Thymus (tissue), 11 donors: ENCODE results near the gene IGFLR1. TPM values are rescaled to one million over a fixed set of nuclear protein-coding genes. Genes with fewer than 3 reads are reported as not detected.

Source experiments
- DNase-seq, 9 donors: peaks; one replicate each; pipeline ENCODE4 v3.0.0-alpha.2; 2013; ENCODE audit warnings: low spot score in 9 of 9, low read depth in 6 of 9, missing footprints in 1 of 9
- H3K27ac ChIP-seq, 2 donors: one replicate each; pipeline ENCODE4 v1.5.1; 2013; ENCODE audit warnings: control low read depth in 1 of 2, low read depth in 1 of 2, low read length in 1 of 2, mild to moderate bottlenecking in 1 of 2, moderate library complexity in 1 of 2
- H3K27me3 ChIP-seq, 2 donors: one replicate each; pipeline ENCODE4 v1.5.1; 2013; ENCODE audit warnings: low read length in 1 of 2; ENCODE audit not compliant: control insufficient read depth in 2 of 2, insufficient read depth in 1 of 2
- H3K36me3 ChIP-seq, 2 donors: one replicate each; pipeline ENCODE4 v1.5.1; 2013; ENCODE audit warnings: low read length in 1 of 2, mild to moderate bottlenecking in 1 of 2, moderate library complexity in 1 of 2; ENCODE audit not compliant: control insufficient read depth in 2 of 2, insufficient read depth in 2 of 2
- H3K4me1 ChIP-seq, 2 donors: one replicate each; pipeline ENCODE4 v1.5.1; 2013; ENCODE audit warnings: low read length in 2 of 2; ENCODE audit not compliant: control insufficient read depth in 2 of 2, insufficient read depth in 2 of 2
- H3K4me3 ChIP-seq, 2 donors: one replicate each; pipeline ENCODE4 v1.5.1; 2013; ENCODE audit warnings: low read length in 2 of 2, control low read depth in 1 of 2, mild to moderate bottlenecking in 1 of 2
- H3K9me3 ChIP-seq, 2 donors: one replicate each; pipeline ENCODE4 v1.5.1; 2013; ENCODE audit warnings: low read length in 1 of 2, mild to moderate bottlenecking in 1 of 2; ENCODE audit not compliant: control insufficient read depth in 2 of 2, insufficient read depth in 1 of 2
- WGBS: extraction: QIAGEN DNeasy Blood & Tissue Kit; methylation state at CpG from one replicate; pipeline ENCODE4 v1.1.7; 2013; 5-methylcytosine and 5-hydroxymethylcytosine counted together
- polyA plus RNA-seq: library from polyadenylated mRNA; stranded (reverse); fragments of 200-250 nt; gene quantifications from one replicate; pipeline ENCODE4 v1.2.3, GENCODE V29; 2013
- total RNA-seq: library from RNA; stranded (reverse); fragments of 120-200 nt; gene quantifications from one replicate; pipeline ENCODE4 v1.2.4, GENCODE V29; 2013
- donor health status: healthy.

Gene IGFLR1
- total and polyA plus RNA-seq, 2 donors, result 12.2 to 67.8 TPM

DNA sequence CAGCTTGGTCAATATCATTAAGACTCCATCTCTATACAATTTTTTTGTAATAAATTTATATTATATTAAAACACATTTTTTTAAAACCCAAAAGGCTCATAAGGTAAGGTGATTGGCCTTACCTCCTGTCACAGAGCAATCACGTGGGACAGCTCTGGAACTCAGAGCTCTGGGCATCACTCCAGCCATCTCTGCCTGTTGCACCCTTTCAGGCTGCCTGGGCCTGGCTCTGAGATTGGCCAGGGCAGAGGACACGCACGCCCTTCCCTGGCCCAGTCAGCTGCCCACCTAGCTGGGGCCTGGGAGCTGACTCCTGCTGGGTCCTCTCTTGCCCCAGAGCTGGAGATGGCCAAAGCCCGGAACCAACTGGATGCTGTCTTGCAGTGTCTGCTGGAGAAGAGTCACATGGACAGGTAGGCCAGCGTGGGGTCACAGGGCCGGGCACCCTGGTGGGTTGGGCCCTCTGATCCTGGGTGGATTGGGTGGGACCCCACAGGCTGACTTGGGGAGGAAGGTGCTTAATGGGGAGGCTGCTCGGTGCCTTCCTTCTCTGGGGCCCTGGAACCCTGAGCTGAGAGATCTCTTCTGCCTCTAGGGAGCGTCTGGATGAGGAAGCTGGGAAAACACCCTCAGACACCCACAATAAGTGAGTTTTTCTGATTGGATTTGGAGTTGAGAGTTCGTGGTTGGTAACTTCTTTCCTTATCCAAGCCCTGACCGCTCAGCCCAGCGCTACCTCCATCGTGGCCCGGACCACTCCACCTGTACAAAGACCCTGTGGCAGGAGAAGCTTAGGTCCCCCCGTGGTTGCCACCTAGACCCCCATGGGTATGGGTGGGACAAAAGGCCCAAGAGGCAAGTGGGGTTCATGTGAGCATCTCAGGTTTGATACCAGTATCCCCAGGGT lies 9.8 kb upstream of the IGFLR1 start:
- WGBS, result 97% methylated on average over 14 of the region's 14 CpGs
- no peak overlapping the region for H3K27ac ChIP-seq
- H3K36me3 ChIP-seq, result peaks cover 8 to 24% of the 10 kb centered on the region in 2 donors
- peaks cover 0 to 7% of the 10 kb centered on the region in 2 donors for H3K9me3 ChIP-seq
- H3K27me3 ChIP-seq, result peaks cover 17 to 24% of the 10 kb centered on the region in 2 donors
- peaks cover 14 to 32% of the 10 kb centered on the region in 2 donors for H3K4me1 ChIP-seq
- no peak for DNase-seq
- H3K4me3 ChIP-seq, result no peak overlapping the region

DNA sequence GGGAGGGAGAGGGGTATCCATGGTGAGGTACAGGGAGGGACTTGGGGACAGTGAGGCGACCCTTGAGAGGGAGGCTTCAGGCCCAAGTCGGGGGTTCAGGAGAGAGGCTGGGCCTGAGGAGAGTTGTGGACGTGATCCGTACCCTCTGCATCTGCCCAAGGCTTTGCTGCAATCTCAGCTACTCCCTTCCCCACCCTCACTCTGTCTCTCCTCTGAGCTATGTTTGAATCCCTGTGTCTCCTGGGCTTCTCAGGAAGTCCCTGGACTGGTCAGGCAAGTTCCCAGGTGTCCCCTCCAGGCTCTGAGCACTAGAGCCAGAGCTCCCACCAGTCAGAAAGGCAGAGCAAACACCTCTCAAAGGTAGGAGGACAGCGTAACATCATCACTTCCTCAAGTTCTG lies 7.9 kb upstream of the IGFLR1 start:
- Histone ChIP-seq H3K36me3 (peaks cover 8 to 24% of the 10 kb centered on the region in 2 donors), H3K9me3 (no peaks in the 10 kb centered on the region), H3K4me1 (peaks cover 12 to 26% of the 10 kb centered on the region in 2 donors), H3K27ac (no peak overlapping the region), H3K27me3 (peaks cover 0 to 5% of the 10 kb centered on the region in 2 donors), H3K4me3 (no peak overlapping the region)
- no peak for DNase-seq
- 98% methylated on average over 5 of the region's 5 CpGs for WGBS

DNA sequence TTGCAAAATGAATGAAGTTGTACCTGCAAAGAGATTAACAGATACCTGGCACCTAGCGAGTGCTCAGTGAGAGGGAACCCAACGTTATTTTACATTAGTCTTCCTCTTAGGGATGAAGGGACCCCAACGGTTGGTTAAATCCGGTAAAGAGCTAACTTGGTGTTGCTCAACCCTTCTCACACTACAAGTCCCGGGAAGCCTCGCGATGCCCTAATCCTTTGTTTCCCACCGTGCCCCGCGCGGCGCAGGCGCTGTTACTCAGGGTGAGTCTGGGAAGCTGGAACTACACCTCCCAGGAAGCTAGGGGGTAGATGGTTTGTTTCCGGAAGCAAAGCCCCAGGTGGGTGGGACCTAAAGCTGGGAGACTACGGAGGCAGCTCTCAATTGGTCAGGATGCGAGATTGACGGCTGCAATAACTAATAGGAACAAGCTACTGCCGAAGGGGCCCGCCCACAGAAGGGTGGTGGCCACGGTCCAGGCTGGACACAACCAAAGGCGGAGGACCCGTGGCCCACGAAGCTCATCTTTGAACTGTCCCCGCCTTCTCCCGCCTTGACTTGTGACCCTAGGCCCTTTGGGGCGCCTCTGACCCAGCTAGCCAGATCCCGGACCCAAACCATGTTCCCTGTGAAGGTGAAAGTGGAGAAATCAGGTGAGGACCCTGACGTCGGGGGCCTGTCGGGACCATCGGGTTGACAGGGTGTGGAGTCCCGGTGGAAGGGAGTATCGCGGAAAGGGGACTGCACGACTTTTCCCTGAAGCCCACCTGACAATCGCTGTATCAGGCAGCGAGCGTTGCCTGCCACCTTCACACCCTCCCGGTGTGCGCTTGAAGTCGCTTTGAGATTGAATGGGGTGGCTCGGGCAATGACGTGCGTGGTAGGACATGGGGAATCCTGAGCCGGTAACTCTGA lies 6.1 kb upstream of the IGFLR1 start, which contains the start of gene LIN37:
TSS of gene LIN37 (plus strand) at position 471 of the 915 bp plus-strand sequence. CDS start at position 620, 149 bp downstream.
- Histone ChIP-seq H3K9me3 (peaks cover 0 to 3% of the 10 kb centered on the region in 2 donors), H3K27ac (peak within 1 kb of the TSS; percentile 48 to 53), H3K4me1 (peaks cover 16 to 34% of the 10 kb centered on the region in 2 donors), H3K27me3 (no peaks in the 10 kb centered on the region), H3K4me3 (peak within 1 kb of the TSS; percentile 67 to 86), H3K36me3 (peaks cover 8 to 10% of the 10 kb centered on the region in 2 donors)
- 1% methylated on average over 45 of the region's 45 CpGs for WGBS
- DNase-seq, result peak; percentile 95 to 100 (median 99)

DNA sequence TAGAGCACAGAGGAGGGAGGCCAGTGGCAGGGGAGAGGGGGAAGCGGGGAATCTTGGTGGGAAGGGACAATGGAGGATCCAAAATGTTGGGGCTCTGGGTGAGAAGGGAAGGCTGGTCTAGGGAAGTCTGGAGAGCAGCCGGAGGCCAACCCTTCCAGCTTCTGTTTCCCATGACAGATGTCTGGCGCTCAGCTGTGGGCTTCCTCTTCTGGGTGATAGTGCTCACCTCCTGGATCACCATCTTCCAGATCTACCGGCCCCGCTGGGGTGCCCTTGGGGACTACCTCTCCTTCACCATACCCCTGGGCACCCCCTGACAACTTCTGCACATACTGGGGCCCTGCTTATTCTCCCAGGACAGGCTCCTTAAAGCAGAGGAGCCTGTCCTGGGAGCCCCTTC lies 4.3 kb upstream of the IGFLR1 start:
- 96% methylated on average over 5 of the region's 5 CpGs for WGBS
- Histone ChIP-seq H3K27me3 (no peaks in the 10 kb centered on the region), H3K36me3 (peaks cover 0 to 3% of the 10 kb centered on the region in 2 donors), H3K4me1 (peaks cover 29 to 49% of the 10 kb centered on the region in 2 donors), H3K9me3 (peaks cover 0 to 3% of the 10 kb centered on the region in 2 donors), H3K4me3 (no peak overlapping the region), H3K27ac (no peak overlapping the region)
- no peak for DNase-seq

DNA sequence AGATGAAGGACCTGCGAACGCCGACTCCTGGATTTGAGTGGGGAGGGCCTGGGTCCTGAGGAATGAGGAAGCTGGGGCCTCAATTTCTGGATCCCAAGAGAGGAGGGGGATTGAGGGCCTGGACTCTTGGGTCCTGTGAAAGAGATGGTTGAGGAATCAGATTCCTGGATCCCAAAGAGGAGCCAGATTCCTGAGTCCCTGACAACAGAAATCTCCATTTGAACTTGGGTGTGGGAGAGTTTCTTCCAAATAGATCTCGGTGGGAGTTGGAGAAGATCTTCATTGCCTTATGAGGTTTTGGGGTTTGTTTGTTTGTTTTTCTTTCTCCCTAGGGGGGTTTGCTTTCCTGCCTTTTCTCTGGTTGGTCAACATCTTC lies 3.8 kb upstream of the IGFLR1 start:
- Histone ChIP-seq H3K27ac (peak overlapping the region in 1 of 2 donors; percentile 98), H3K27me3 (no peaks in the 10 kb centered on the region), H3K36me3 (peaks cover 0 to 3% of the 10 kb centered on the region in 2 donors), H3K9me3 (peaks cover 0 to 3% of the 10 kb centered on the region in 2 donors), H3K4me1 (peaks cover 30 to 54% of the 10 kb centered on the region in 2 donors), H3K4me3 (peak overlapping the region; percentile 89 to 90)
- 24% methylated on average over 4 of the region's 4 CpGs for WGBS
- DNase-seq, result no peak

DNA sequence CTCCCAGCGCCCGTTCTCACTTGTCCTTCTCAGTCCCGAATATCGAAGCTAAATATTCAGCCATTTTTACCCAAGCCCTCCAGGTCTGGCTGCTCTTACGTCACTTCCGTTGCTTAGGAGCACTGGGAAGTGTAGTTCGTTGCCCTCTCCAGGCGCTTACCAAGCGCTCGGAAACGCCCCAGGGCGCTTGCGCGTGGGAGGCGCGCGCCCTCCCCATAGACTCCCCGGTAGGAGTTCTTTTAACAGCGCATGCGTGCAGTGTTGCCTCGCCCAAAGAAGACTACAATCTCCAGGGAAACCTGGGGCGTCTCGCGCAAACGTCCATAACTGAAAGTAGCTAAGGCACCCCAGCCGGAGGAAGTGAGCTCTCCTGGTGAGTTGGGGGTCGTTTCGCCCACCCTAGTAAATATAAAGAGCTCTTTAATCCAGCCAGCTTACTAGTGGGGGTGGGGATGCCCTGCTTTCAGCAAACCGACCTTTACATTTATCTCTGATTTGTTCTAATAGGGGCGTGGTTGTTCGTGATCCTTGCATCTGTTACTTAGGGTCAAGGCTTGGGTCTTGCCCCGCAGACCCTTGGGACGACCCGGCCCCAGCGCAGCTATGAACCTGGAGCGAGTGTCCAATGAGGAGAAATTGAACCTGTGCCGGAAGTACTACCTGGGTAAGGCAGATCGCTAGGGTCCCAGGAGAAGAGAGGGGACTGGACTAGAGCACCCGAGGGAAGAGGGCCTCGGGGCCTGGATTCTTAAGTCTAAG lies 3.3 kb upstream of the IGFLR1 start, which contains the start of the genes PSENEN and U2AF1L4:
TSS of gene PSENEN (plus strand) at position 324 of the 759 bp plus-strand sequence. CDS start at position 604, 280 bp downstream.
TSS of gene U2AF1L4 (minus strand) at position 91 of the 759 bp plus-strand sequence. CDS start at position 64, 27 bp downstream.
- peak within 1 kb of the TSS; percentile 89 to 90 for H3K4me3 ChIP-seq
- H3K9me3 ChIP-seq, result peaks cover 0 to 3% of the 10 kb centered on the region in 2 donors
- no peaks in the 10 kb centered on the region for H3K27me3 ChIP-seq
- peaks cover 0 to 3% of the 10 kb centered on the region in 2 donors for H3K36me3 ChIP-seq
- H3K4me1 ChIP-seq, result peaks cover 30 to 59% of the 10 kb centered on the region in 2 donors
- DNase-seq, result peak; percentile 94 to 100 (median 99)
- under 1% methylated on average over 40 of the region's 40 CpGs for WGBS
- peak within 1 kb of the TSS; percentile 98 to 100 for H3K27ac ChIP-seq

DNA sequence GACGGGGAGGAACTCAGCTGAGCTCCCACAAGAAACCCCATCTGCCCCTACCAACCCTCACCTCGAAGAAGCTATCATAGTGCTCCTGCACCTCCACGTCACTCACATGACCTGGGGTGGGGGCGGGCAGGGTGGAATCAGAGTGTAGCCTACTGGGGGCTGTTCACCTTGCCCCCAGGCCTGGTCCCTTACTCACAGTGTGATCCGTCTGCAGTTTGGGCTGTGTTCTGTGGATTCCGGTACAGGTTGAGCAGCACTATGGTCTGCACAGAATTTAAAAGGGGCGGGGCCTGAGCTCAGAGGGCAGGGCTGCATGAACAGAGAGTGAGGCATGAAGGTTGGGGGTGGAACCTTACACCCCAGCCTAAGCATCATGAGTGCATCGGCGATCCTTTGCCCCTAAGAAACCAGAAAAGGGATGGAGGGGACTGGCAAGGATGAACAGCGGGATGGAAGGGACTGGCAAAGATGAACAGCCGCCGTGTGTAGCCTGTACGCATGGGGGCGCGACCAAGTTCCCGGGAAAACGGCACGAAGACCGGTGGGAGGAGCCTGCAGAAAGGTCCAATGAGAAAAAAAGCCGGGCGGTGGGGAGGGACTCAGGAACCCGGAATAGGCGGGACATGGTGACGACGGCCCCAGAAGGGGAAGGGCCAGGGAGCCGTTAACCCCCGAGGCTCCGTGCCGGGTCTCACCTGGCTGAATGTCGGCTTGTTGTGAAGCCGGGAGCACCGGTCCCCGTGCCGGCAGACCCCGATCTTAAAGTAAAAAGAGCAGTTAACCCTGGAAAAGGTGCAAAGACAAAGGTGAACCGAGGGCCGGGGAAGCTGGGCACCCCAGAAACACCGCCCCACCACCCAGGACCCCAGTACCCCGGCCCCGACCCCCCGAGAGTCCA lies 2.4 kb upstream of the IGFLR1 start:
- H3K27me3 ChIP-seq, result no peaks in the 10 kb centered on the region
- peak overlapping the region; percentile 89 to 90 for H3K4me3 ChIP-seq
- peaks cover 34 to 64% of the 10 kb centered on the region in 2 donors for H3K4me1 ChIP-seq
- H3K27ac ChIP-seq, result peak overlapping the region; percentile 98 to 100
- peaks cover 0 to 3% of the 10 kb centered on the region in 2 donors for H3K9me3 ChIP-seq
- peak; percentile 88 to 98 (median 94) for DNase-seq
- 8% methylated on average over 41 of the region's 41 CpGs for WGBS
- H3K36me3 ChIP-seq, result peaks cover 0 to 3% of the 10 kb centered on the region in 2 donors
